ENCODE data around the gene MIR17HG. TPM values are rescaled to one million over a fixed set of nuclear protein-coding genes. Genes with fewer than 3 reads are reported as not detected.
A peak's percentile ranks its signal among the peaks of the same experiment; 100 is the strongest.

Gene MIR17HG
- total RNA-seq, 2 experiments from 2014 or later: 20.3 to 21.3 TPM

DNA sequence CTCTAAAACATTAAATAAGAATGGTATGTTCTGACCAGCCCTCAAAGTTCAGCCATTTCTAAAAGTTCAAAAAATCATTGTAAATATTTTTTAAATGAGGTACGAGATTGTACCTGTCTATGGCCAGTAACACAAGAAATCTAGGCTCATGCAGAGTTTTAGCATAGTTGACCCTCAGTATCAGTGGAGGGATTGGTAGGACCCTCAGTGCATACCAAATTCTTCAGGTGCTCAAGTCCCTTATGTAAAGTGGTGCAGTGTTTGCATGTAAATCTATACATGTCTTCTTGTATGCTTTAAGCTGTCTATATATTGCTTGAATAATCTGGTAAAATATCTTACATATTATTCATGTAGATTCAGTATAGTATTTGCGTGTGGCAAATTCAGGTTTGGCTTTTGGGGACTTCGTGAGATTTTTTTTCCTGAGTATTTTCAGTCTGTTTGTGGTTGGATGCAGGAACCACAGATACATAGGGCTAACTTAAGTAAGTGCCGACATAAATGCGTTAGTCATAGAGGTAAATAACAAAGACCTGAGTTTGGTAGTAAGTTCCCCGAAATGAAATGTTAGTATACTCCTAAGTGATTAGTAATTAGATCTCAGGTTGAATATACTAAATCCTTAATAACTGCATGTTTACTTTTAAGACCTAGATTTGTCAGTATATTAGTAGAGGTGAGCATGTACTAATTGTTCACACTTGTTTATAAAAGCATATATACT lies 7.8 kb downstream of the MIR17HG start:
- Mint-ChIP-seq H3K36me3 (ENCODE audit: low read depth) (peaks cover 76% of the 10 kb centered on the region), H3K27ac (no peak overlapping the region), H3K27me3 (no peaks in the 10 kb centered on the region), H3K4me3 (no peak overlapping the region), H3K4me1 (ENCODE audit: low read depth) (peaks cover 60% of the 10 kb centered on the region), H3K9me3 (no peaks in the 10 kb centered on the region)
- TF ChIP-seq, protein P1, sequence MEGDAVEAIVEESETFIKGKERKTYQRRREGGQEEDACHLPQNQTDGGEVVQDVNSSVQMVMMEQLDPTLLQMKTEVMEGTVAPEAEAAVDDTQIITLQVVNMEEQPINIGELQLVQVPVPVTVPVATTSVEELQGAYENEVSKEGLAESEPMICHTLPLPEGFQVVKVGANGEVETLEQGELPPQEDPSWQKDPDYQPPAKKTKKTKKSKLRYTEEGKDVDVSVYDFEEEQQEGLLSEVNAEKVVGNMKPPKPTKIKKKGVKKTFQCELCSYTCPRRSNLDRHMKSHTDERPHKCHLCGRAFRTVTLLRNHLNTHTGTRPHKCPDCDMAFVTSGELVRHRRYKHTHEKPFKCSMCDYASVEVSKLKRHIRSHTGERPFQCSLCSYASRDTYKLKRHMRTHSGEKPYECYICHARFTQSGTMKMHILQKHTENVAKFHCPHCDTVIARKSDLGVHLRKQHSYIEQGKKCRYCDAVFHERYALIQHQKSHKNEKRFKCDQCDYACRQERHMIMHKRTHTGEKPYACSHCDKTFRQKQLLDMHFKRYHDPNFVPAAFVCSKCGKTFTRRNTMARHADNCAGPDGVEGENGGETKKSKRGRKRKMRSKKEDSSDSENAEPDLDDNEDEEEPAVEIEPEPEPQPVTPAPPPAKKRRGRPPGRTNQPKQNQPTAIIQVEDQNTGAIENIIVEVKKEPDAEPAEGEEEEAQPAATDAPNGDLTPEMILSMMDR (IDR thresholded peaks at IDR 0.05): no peak
- no peak for ATAC-seq
- CTCF ChIA-PET: no interaction called here
- intact Hi-C loops (cut with micrococcal nuclease): no loop called here
- DNase-seq: no peak
- POLR2A ChIA-PET: interaction anchor here (0.6 to 5.9 kb wide), 9 partner anchors 9 to 52 kb away, joined by 3 to 35 read pairs (median 4); partner anchors contain the start of gene MIR17HG

DNA sequence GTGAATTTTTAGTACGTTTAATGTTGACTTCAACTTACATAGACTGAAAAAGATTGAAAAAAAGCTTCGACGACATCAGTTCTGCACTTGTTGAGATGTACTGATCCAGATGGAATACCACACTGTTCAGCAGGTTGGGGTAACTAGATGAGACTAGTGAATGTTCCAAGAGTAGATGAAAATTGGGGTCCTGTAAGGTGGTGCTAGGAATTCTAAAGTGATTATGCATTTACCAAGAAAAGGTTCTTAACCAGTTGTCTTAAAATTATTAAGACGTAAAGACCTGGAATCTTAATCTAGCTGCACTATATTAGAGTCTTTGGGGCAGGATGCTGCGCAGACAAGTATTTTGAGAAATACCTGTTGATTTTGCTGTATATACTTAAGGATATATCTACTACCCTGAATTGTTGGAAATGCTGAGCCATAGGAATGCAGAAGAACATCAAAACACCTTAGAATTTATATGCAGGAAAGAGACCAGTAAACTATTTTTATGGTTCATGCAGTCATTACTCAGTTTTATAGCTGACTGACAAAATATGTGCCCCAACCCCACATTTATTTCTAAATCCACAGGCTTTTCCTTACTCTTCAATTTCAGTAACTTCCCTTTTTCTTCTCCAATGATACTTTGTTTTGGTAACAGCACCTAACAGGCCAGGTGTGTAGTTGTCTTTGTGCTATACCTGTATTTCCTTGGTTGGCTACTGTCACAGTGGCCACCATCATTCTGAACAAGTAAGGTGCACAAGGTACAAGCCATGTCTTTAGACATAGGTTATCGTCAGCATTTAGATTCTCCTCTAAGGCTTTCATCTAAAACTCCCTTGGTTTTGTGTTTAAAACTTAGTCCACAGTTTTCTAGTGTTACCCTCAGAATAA lies 8.6 kb downstream of the MIR17HG start:
- ChIA-PET CTCF (interaction anchor here (1.1 to 1.2 kb wide), 3 partner anchors 10 to 43 kb away, joined by 3 to 6 read pairs (median 4); no protein-coding TSS in a partner anchor), POLR2A (interaction anchor here (0.6 to 5.9 kb wide), 12 partner anchors 9 to 64 kb away, joined by 3 to 35 read pairs (median 4); partner anchors contain the start of gene MIR17HG)
- Mint-ChIP-seq H3K27ac (no peak overlapping the region), H3K4me3 (no peak overlapping the region), H3K9me3 (no peaks in the 10 kb centered on the region), H3K27me3 (no peaks in the 10 kb centered on the region), H3K36me3 (ENCODE audit: low read depth) (peaks cover 70% of the 10 kb centered on the region), H3K4me1 (ENCODE audit: low read depth) (peaks cover 53% of the 10 kb centered on the region)
- DNase-seq (no peak), ATAC-seq (no peak)
- intact Hi-C loops (cut with micrococcal nuclease): no loop called here
- TF ChIP-seq, protein P1 (IDR thresholded peaks at IDR 0.05): no peak

DNA sequence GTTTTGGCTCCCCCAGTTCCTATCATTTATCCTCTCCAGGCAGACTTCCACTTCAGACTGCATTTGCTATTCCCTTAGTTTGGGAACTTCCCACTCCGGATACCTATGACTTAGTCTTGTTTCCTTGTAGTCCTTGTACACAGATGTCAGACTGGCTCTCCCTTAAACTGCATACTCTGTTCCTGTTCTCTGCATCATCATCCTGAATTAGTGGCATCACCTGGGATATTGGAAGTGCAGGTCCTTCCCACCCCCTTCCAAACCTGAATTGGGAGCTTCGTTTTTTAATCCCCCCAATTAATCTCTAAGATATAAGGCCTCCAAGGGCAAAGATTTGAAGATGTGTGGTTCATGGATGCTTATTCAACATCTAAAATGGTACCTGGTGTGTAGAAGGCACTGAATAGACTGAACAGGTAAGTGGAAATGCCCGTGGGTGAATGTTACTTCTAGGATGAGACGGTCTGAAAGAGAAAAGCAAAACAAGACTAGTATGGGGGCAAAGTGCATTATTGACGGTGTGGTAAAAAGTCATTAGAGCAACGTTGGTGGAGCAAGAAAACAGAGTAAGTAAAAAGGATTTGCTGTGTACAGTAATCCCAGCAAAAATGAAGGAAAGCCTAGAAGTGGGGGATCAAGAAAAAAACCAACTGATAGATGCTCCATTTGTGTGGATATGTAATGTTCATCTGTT lies 9.6 kb downstream of the MIR17HG start:
- peak overlapping the region; percentile 9 for H3K27ac Mint-ChIP-seq
- ChIA-PET CTCF (interaction anchor here (1.1 to 1.2 kb wide), 3 partner anchors 11 to 44 kb away, joined by 3 to 6 read pairs (median 4); no protein-coding TSS in a partner anchor), POLR2A (interaction anchor here (1.1 to 5.9 kb wide), 9 partner anchors 10 to 65 kb away, joined by 3 to 35 read pairs (median 4); partner anchors contain the start of gene MIR17HG)
- ATAC-seq: no peak
- peaks cover 43% of the 10 kb centered on the region for H3K4me1 Mint-ChIP-seq (ENCODE audit: low read depth)
- H3K36me3 Mint-ChIP-seq (ENCODE audit: low read depth): peaks cover 63% of the 10 kb centered on the region
- H3K27me3 Mint-ChIP-seq: no peaks in the 10 kb centered on the region
- no peak overlapping the region for H3K4me3 Mint-ChIP-seq
- DNase-seq: no peak
- TF ChIP-seq, protein P1 (IDR thresholded peaks at IDR 0.05): no peak
- intact Hi-C loops (cut with micrococcal nuclease): no loop called here
- no peaks in the 10 kb centered on the region for H3K9me3 Mint-ChIP-seq

DNA sequence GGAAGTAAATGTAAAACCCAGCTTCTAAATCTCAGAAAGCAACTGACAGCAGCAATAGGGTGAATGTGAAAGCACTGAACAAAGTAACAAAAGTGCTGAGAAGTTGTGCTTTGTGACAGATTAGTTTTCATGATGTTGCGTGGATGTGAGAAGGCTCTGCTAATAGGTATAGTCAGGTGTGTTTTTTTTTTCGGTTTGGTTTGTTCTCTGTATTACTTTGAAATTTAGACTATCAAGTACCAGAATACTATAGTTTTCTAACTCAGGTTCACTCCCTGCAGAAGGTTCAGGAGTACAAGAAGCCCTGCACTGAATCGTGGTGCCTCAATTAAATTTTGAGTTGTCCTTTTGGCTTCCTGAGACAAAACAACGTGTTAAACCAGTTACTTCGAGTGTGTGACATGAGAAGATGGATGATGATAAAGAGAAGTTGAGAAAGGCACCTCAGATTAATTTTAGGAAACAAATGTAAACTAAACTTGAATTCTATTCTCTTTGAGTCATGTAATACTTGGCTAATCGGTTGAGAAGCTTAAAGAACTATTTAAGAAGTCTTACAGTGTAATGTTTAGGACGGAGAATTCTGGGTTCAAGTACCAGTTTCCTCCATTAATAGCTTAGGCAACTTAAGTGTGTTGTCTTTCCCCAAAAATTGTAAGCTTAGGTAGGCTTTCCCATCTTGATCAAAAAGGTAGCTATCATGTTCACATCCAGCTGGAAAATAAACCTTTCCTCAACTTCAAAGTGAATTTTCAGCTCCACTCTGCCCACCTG lies 10.3 kb downstream of the MIR17HG start:
- POLR2A ChIA-PET: interaction anchor here (1.1 to 5.9 kb wide), 10 partner anchors 8 to 66 kb away, joined by 3 to 35 read pairs (median 8); partner anchors contain the start of gene MIR17HG

More for the DNA sequence above, 10.3 kb downstream of the MIR17HG start:
- TF ChIP-seq, protein P1 (IDR thresholded peaks at IDR 0.05): no peak
- intact Hi-C loops (cut with micrococcal nuclease): no loop called here
- ATAC-seq (peak; percentile 11), DNase-seq (no peak)
- Mint-ChIP-seq H3K4me3 (no peak overlapping the region), H3K9me3 (no peaks in the 10 kb centered on the region), H3K4me1 (ENCODE audit: low read depth) (peaks cover 41% of the 10 kb centered on the region), H3K36me3 (ENCODE audit: low read depth) (peaks cover 57% of the 10 kb centered on the region), H3K27me3 (no peaks in the 10 kb centered on the region), H3K27ac (peak overlapping the region; percentile 48)
- CTCF ChIA-PET: interaction anchor here (1.1 to 3.2 kb wide), 2 partner anchors 44 to 45 kb away, joined by 6 to 15 read pairs; no protein-coding TSS in a partner anchor
